Measurements from ENCODE around the gene IFI27L1.

The IFI27L1 gene

DNA sequence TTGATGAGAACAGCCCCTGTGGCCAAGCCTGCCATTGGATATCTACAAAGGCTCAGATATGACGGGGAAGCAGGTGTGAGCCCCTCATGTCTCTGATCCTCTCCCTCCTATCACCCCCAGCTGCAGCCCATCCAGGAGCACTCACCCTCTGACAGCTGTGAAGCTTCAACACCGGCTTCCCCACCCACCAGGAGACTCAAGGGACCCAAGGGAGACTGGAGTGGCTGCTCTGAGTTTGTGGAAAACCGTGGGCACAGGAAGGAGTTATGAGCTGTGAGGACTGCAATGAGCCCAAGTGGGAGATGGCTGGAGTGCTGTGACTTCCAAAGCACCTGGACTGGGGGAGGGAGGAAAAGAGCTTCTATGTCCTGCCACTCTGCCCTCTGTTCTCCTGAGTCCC lies 40.4 kb downstream of the IFI27L1 start:
- H3K4me3 ChIP-seq (ENCODE audit: low read depth, low read length): no peak overlapping the region
- TF ChIP-seq, protein P1, sequence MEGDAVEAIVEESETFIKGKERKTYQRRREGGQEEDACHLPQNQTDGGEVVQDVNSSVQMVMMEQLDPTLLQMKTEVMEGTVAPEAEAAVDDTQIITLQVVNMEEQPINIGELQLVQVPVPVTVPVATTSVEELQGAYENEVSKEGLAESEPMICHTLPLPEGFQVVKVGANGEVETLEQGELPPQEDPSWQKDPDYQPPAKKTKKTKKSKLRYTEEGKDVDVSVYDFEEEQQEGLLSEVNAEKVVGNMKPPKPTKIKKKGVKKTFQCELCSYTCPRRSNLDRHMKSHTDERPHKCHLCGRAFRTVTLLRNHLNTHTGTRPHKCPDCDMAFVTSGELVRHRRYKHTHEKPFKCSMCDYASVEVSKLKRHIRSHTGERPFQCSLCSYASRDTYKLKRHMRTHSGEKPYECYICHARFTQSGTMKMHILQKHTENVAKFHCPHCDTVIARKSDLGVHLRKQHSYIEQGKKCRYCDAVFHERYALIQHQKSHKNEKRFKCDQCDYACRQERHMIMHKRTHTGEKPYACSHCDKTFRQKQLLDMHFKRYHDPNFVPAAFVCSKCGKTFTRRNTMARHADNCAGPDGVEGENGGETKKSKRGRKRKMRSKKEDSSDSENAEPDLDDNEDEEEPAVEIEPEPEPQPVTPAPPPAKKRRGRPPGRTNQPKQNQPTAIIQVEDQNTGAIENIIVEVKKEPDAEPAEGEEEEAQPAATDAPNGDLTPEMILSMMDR (IDR thresholded peaks at IDR 0.05; ENCODE audit: low read depth, low read length): no peak

DNA sequence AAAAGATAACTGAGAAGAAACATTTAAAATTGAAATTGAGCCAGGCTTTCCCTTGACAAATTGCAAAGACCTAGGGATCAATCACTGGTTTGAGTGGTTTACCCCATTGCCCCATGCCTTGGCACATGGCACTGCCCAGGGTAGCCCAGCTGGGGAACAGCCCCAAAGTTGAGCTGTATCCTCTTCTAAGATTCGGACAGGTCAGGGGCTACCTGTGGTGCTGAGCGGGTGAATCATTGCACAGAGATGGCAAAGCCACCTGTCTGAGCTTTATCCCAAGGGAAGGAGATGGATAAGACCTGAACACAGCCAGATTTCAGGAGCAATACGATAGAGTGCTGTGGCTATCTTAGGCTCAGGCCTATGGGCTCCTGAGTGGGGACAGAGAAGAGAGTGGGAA lies 41.3 kb downstream of the IFI27L1 start:
- TF ChIP-seq, protein P1 (IDR thresholded peaks at IDR 0.05; ENCODE audit: low read depth, low read length): no peak
- no peak overlapping the region for H3K4me3 ChIP-seq (ENCODE audit: low read depth, low read length)

DNA sequence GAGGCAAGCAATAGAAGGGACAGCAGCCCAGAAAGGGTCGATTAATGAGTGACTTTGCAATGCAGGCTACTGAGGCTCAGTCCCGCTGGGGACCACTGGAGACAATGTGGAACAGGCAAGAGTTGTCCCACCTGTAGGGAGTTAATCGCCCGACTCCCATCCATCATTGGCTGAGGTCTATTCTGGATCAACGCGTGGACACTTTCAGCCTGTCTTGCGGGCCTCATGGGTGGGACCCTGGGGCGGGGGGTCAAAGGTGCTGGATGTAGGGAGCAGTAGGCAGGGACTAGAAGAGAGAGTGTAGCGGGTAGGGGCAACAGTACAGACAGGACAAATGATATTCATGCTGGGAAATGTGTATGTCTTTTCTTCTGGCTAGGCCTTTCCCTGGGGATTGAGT lies 42.2 kb downstream of the IFI27L1 start:
- no peak overlapping the region for H3K4me3 ChIP-seq (ENCODE audit: low read depth, low read length)
- TF ChIP-seq, protein P1 (IDR thresholded peaks at IDR 0.05; ENCODE audit: low read depth, low read length): no peak

DNA sequence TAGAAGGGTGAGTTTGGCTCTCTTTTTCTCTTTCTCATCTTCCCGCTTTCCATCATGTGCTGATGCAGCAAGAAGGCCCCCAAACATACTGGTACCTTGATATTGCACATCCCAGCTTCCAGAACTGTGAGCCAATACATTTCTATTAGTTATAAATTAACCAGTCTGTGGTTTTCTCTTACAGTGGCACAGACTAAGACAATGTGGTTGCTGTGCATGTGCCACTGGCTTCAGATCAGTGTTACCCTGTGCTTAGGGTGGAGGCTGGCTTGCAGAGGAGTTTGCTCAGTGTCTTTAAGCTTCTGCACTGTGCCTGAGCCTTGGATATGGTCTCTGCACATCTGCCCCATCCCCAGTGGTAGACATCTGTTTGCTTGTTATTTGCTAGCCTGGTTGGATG lies 42.8 kb downstream of the IFI27L1 start:
- TF ChIP-seq, protein P1 (IDR thresholded peaks at IDR 0.05; ENCODE audit: low read depth, low read length): no peak
- no peak overlapping the region for H3K4me3 ChIP-seq (ENCODE audit: low read depth, low read length)

DNA sequence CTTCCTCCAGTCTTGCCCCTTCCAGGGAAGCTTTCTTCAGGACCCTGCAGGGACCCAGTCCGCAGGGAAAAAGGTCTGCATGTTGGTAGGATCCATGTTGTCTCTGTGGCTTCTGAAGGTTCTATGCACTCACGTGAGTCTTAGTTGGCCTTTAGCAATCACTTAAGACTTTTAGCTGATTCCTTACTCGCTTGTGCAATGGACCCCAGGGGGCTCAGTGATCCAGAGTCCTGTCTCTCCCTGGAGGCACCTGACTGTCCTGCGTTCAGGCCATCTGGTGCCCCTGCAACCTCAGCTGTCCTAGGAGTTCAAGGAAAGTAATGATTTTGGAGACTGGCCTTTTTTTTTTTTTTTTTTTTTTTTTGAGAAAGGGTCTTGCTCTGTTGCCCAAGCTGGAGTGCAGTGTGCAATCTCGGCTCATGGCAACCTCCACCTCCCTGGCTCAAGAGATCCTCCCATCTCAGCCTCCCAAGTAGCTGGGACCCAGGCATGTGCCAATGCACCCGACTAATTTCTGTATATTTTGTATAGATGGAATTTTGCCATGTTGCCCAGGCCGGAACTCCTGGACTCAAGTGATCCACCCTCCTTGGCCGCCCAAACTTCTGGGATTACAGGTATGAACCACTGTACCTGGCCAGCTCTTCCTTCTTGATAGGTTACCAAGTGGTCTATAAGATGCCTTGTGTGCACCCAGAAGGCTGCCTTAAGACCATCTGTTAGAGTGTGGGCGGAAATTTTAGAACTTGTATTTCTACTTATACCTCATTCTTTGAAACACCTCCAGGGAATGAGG lies 43.7 kb downstream of the IFI27L1 start:
- no peak overlapping the region for H3K4me3 ChIP-seq (ENCODE audit: low read depth, low read length)
- TF ChIP-seq, protein P1 (IDR thresholded peaks at IDR 0.05; ENCODE audit: low read depth, low read length): no peak

DNA sequence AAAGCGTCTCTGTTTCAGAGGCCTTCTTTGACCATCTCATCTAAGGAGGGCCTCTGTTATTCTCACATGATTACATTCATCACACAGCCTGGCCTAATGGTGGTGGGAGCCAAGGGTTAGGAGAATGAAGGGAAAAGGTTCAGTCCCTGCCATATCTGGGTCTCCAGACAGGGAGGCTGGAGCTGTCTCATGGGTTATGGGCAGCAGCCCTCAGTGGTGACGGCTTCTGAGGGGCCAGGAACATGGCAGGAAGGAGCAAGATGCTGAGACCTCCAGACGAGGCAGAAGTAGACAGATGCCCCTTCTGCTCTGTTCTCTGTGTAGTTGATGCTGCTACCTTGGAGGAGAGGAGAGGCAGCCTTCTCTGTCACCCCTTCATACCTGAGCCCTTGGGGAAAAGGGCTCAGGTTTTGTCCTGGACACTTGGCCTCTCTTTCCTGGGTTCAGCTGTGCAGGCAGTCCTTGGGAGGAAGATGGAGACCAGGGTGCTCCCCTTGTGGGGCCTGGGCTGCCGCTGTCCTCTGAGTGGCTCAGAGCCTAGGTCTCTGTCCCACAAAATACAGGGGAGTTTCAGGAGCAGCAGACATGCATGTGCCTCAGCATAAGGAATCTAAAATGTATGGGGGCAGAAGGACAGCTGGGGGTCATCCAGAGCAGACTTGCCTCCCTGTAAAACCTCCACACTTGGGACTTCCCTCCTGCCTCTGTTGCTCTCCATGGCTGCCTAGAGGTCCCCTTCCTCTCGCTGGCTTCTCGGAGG lies 44.7 kb downstream of the IFI27L1 start:
- TF ChIP-seq, protein P1 (IDR thresholded peaks at IDR 0.05; ENCODE audit: low read depth, low read length): no peak
- H3K4me3 ChIP-seq (ENCODE audit: low read depth, low read length): no peak overlapping the region

DNA sequence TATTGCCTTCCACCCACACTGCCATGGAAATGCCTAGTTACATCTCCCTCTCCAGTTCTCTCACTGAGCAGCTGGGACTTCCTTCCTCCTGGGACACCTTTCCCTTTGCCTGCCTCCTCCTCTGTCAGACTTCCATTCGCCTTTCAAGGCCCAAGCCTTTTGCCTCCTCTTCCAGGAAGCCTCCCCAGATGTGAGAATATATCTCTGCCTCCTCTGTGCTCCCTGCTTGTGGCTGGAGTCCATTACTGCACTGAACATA lies 45.2 kb downstream of the IFI27L1 start:
- TF ChIP-seq, protein P1 (IDR thresholded peaks at IDR 0.05; ENCODE audit: low read depth, low read length): no peak
- H3K4me3 ChIP-seq (ENCODE audit: low read depth, low read length): no peak overlapping the region

Data from WI38 (cell line).